Karpas-422 (cell line): ENCODE measurements around the gene CEPT1. TPM values are rescaled to one million over a fixed set of nuclear protein-coding genes. Genes with fewer than 3 reads are reported as not detected.
"Not testable (repeated sequence)": the region's sequence is repeated elsewhere in the genome, so short reads cannot be mapped to it uniquely, and the experiment has no call there.

ENCODE experiments used
- DNase-seq: peaks from one replicate; pipeline ENCODE4 v3.0.0-alpha.2; 2015
- H2AFZ ChIP-seq: fragments of 200-600 bp; sonication (generic); 2 replicates; pipeline ENCODE4 v1.6.1; 2014; ENCODE audit warnings: antibody characterized with exemption, low read length, mixed read lengths
- H3K27ac ChIP-seq: fragments of 200-600 bp; sonication (generic); 2 replicates; pipeline ENCODE4 v1.5.1; 2014; ENCODE audit warnings: mild to moderate bottlenecking, low read length, moderate library complexity
- H3K27me3 ChIP-seq: fragments of 200-600 bp; sonication (generic); 2 replicates; pipeline ENCODE4 v1.6.1; 2014; ENCODE audit warnings: low read length, mixed read lengths
- H3K36me3 ChIP-seq: fragments of 200-600 bp; sonication (generic); 2 replicates; pipeline ENCODE4 v1.6.1; 2014; ENCODE audit warnings: low read length, mixed read lengths; ENCODE audit not compliant: insufficient read depth
- H3K4me1 ChIP-seq: fragments of 200-600 bp; sonication (generic); 2 replicates; pipeline ENCODE4 v1.6.1; 2014; ENCODE audit warnings: mild to moderate bottlenecking, low read length, mixed read lengths
- H3K4me2 ChIP-seq: fragments of 200-600 bp; sonication (generic); 2 replicates; pipeline ENCODE4 v1.6.1; 2014; ENCODE audit warnings: low read length, low read depth, mild to moderate bottlenecking; ENCODE audit not compliant: poor library complexity, severe bottlenecking
- H3K4me3 ChIP-seq: fragments of 200-600 bp; sonication (generic); 2 replicates; pipeline ENCODE4 v1.5.1; 2014; ENCODE audit warnings: mild to moderate bottlenecking, antibody characterized with exemption, low read length, mixed read lengths
- H3K79me2 ChIP-seq: fragments of 200-600 bp; sonication (generic); 2 replicates; pipeline ENCODE4 v1.6.1; 2014; ENCODE audit warnings: mild to moderate bottlenecking, low read length, mixed read lengths
- H3K9ac ChIP-seq: fragments of 200-600 bp; sonication (generic); 2 replicates; pipeline ENCODE4 v1.6.0; 2014; ENCODE audit warnings: low read length
- H3K9me2 ChIP-seq: fragments of 200-600 bp; sonication (generic), shearing (Covaris generic); replicated peaks from 2 replicates; pipeline ENCODE4 v1.6.0; 2014; ENCODE audit warnings: mild to moderate bottlenecking, low read length, moderate library complexity; ENCODE audit not compliant: insufficient read depth
- H3K9me3 ChIP-seq: fragments of 300-700, 200-600 bp; sonication (generic); 2 replicates; pipeline ENCODE4 v1.6.1; 2014; ENCODE audit warnings: low read length, mixed read lengths
- H4K20me1 ChIP-seq: fragments of 200-600 bp; sonication (generic); 2 replicates; pipeline ENCODE4 v1.6.1; 2014; ENCODE audit warnings: mild to moderate bottlenecking, antibody characterized with exemption, low read length, low read depth; ENCODE audit not compliant: insufficient read depth
- total RNA-seq: library from RNA; depleted of rRNA; stranded (reverse); fragments of >200 nt; shearing (Covaris generic); gene quantifications from 2 replicates; pipeline ENCODE4 v1.2.3, GENCODE V29; 2014; ENCODE audit warnings: low replicate concordance; rRNA removed

Gene CEPT1
- total RNA-seq, result 60.5 and 136 TPM in 2 replicates

DNA sequence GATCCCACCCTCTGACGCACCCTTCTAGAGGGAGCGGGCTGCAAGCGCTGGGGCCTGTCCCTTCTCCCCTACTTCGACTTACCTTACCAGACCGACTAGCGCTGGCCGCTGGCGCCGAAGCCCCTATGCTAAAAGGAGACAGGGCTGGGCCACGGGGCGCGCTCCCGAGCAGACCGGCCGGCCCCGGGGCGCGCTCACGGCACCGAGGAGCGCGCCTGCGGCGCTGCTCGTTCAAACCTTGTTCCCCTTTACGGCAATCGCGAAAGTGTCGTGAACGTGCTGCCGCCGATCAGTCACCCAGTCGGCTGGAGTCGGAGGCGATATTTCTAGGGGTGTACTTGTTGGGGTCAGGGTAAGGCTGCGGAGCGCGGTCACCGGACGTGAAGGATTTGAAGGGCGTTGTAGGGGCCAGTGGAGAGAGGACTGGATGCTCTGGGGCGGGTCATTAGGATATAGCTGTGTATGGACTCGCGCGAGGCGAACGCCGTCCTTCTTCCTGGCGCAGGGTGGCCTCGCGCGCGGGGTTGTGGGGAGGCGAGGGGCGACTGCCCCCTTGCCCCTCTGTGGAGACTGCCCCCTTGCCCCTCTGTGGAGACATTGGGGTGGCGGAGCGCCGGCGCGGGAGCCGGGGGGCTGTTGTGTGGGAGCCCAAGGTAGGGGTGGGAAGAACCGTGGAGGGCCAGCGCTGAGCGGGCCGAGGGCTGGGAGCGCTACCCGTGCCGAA is at the start of gene CEPT1, which contains the start of gene DRAM2:
TSS of gene CEPT1 (plus strand) at position 268 of the 724 bp plus-strand sequence. CDS start 7,492 bp downstream, outside the sequence.
TSS of gene DRAM2 (minus strand) at position 138 of the 724 bp plus-strand sequence. CDS start 8,539 bp downstream, outside the sequence.
- no peaks in the 10 kb centered on the region for H3K9me2 ChIP-seq
- peaks cover 33% of the 10 kb centered on the region for H3K36me3 ChIP-seq
- H3K4me3 ChIP-seq, result peak within 1 kb of the TSS; percentile 96
- H3K4me2 ChIP-seq, result peak within 1 kb of the TSS; percentile 98
- no peaks in the 10 kb centered on the region for H3K27me3 ChIP-seq
- peak within 1 kb of the TSS; percentile 98 for H3K9ac ChIP-seq
- peak; percentile 98 for DNase-seq
- peaks cover 8% of the 10 kb centered on the region; the same call in 1 of the 2 replicates for H4K20me1 ChIP-seq
- no peaks in the 10 kb centered on the region for H3K9me3 ChIP-seq
- H3K27ac ChIP-seq, result peak within 1 kb of the TSS; percentile 90
- peaks cover 82% of the 10 kb centered on the region for H3K79me2 ChIP-seq
- peaks cover 68% of the 10 kb centered on the region for H3K4me1 ChIP-seq
- peak within 1 kb of the TSS; percentile 67; the same call in 1 of the 2 replicates for H2AFZ ChIP-seq

GRCh38 chr1:111095421-111095820 is 44.6 kb upstream of the CEPT1 start:
- H3K36me3 ChIP-seq, H3K4me2 ChIP-seq, H3K79me2 ChIP-seq, H3K27ac ChIP-seq, H3K4me3 ChIP-seq, H3K4me1 ChIP-seq, H3K9me3 ChIP-seq, H3K9ac ChIP-seq, DNase-seq, H3K27me3 ChIP-seq, H4K20me1 ChIP-seq, H3K9me2 ChIP-seq, H2AFZ ChIP-seq: not testable (repeated sequence)

- H4K20me1 ChIP-seq, result no peaks in the 10 kb centered on the region
- H3K9ac ChIP-seq, result no peak overlapping the region
- no peaks in the 10 kb centered on the region for H3K36me3 ChIP-seq
- H3K27ac ChIP-seq, result no peak overlapping the region
- no peak overlapping the region for H2AFZ ChIP-seq
- H3K27me3 ChIP-seq, result no peaks in the 10 kb centered on the region
- H3K9me2 ChIP-seq, result no peaks in the 10 kb centered on the region
- H3K4me2 ChIP-seq, result no peak overlapping the region
- no peak overlapping the region for H3K4me3 ChIP-seq
- no peaks in the 10 kb centered on the region for H3K79me2 ChIP-seq
- H3K4me1 ChIP-seq, result no peaks in the 10 kb centered on the region; the same call in 1 of the 2 replicates
- no peak for DNase-seq
- H3K9me3 ChIP-seq, result peaks cover 7% of the 10 kb centered on the region
Observed at GRCh38 chr1:111097356-111098099, 42.5 kb upstream of the CEPT1 start.

- no peaks in the 10 kb centered on the region for H3K36me3 ChIP-seq
- no peak overlapping the region for H3K27ac ChIP-seq
- no peak overlapping the region for H3K4me2 ChIP-seq
- H3K27me3 ChIP-seq, result no peaks in the 10 kb centered on the region
- H4K20me1 ChIP-seq, result no peaks in the 10 kb centered on the region
- H2AFZ ChIP-seq, result no peak overlapping the region
- DNase-seq, result peak; percentile 47
- no peaks in the 10 kb centered on the region; the same call in 1 of the 2 replicates for H3K4me1 ChIP-seq
- peaks cover 7% of the 10 kb centered on the region for H3K9me3 ChIP-seq
- no peak overlapping the region for H3K4me3 ChIP-seq
- H3K79me2 ChIP-seq, result no peaks in the 10 kb centered on the region
- no peak overlapping the region for H3K9ac ChIP-seq
- H3K9me2 ChIP-seq, result no peaks in the 10 kb centered on the region
Observed at GRCh38 chr1:111099289-111099688, 40.7 kb upstream of the CEPT1 start.

- no peaks in the 10 kb centered on the region for H3K9me2 ChIP-seq
- H3K36me3 ChIP-seq, result no peaks in the 10 kb centered on the region
- H3K4me2 ChIP-seq, result no peak overlapping the region
- H3K27me3 ChIP-seq, result no peaks in the 10 kb centered on the region
- no peak overlapping the region for H3K4me3 ChIP-seq
- H4K20me1 ChIP-seq, result no peaks in the 10 kb centered on the region
- no peaks in the 10 kb centered on the region; the same call in 1 of the 2 replicates for H3K4me1 ChIP-seq
- no peak overlapping the region for H3K27ac ChIP-seq
- no peak overlapping the region for H2AFZ ChIP-seq
- no peak for DNase-seq
- no peak overlapping the region for H3K9ac ChIP-seq
- H3K79me2 ChIP-seq, result no peaks in the 10 kb centered on the region
- H3K9me3 ChIP-seq, result peaks cover 7% of the 10 kb centered on the region
Observed at GRCh38 chr1:111101854-111102642, 38.0 kb upstream of the CEPT1 start.

GRCh38 chr1:111104981-111105380 is 35.0 kb upstream of the CEPT1 start:
- DNase-seq, result no peak
- Histone ChIP-seq H3K9ac (no peak overlapping the region), H3K4me2 (no peak overlapping the region)

DNA sequence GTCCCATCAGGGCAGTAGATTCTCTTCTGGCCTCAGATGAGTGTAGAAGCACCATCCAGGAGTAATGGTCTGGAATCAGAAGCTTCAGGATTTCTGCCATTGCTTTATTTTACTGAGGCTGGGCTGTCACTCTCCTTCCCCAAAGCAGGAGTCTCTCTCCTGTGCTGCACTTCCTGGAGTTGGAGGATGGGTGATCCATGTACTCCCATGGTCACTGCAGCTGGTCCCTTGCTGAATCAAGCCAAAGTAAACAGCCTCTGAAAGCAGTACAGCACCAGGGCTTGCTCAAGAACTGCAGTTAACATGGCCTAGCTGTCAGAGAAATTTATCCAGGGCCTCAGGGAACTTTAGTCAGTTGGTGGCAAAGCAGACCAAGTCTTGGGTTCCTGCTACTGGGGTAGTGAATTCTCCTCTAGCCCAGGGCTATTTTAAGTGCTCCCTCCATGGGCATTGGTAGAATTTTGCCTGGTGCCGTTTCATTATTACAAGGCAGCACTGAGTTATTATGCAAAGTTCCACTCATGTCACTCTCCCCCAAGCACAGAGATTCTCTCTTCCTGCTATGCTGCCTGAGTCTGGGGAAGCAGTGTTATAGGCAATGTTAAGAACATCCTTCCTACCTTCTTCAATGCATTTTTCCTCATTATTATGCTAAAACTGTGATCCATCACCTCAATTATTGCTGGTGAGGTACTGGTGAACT is 29.7 kb upstream of the CEPT1 start:
- Histone ChIP-seq H3K4me2 (no peak overlapping the region), H3K4me1 (peaks cover 20% of the 10 kb centered on the region), H2AFZ (no peak overlapping the region), H3K4me3 (no peak overlapping the region), H4K20me1 (no peaks in the 10 kb centered on the region), H3K9me3 (no peaks in the 10 kb centered on the region), H3K9ac (no peak overlapping the region), H3K27ac (no peak overlapping the region), H3K79me2 (no peaks in the 10 kb centered on the region), H3K9me2 (no peaks in the 10 kb centered on the region), H3K36me3 (peaks cover 16% of the 10 kb centered on the region), H3K27me3 (no peaks in the 10 kb centered on the region)
- DNase-seq, result no peak

More at GRCh38 chr1:111104981-111105380, 35.0 kb upstream of the CEPT1 start:
- Histone ChIP-seq H3K27ac (no peak overlapping the region), H2AFZ (no peak overlapping the region), H3K4me3 (no peak overlapping the region), H3K79me2 (no peaks in the 10 kb centered on the region), H4K20me1 (no peaks in the 10 kb centered on the region), H3K4me1 (no peaks in the 10 kb centered on the region), H3K9me3 (no peaks in the 10 kb centered on the region), H3K9me2 (no peaks in the 10 kb centered on the region), H3K27me3 (no peaks in the 10 kb centered on the region), H3K36me3 (no peaks in the 10 kb centered on the region; the same call in 1 of the 2 replicates)
